Neural progenitor cell (in vitro differentiated cells): ENCODE data around the gene PITPNC1. TPM values are rescaled to one million over a fixed set of nuclear protein-coding genes. Genes with fewer than 3 reads are reported as not detected.

ENCODE experiments used
- DNase-seq: peaks from one replicate; pipeline ENCODE4 v3.0.0-alpha.2; 2016; ENCODE audit warnings: low spot score
- H2AFZ ChIP-seq: fragments of 200-600 bp; sonication (generic); replicated peaks from 2 replicates; pipeline ENCODE4 v1.6.1; 2016; ENCODE audit warnings: antibody characterized with exemption
- H3F3A ChIP-seq: fragments of 200-600 bp; sonication (generic); 2 replicates; pipeline ENCODE4 v1.6.1; 2016; ENCODE audit warnings: antibody characterized with exemption, low read depth
- H3K27ac ChIP-seq: fragments of 200-600 bp; sonication (generic); 2 replicates; pipeline ENCODE4 v1.5.1; 2016; ENCODE audit warnings: mild to moderate bottlenecking
- H3K27me3 ChIP-seq: fragments of 200-600 bp; sonication (generic); 2 replicates; pipeline ENCODE4 v1.6.1; 2016; ENCODE audit warnings: mild to moderate bottlenecking, moderate library complexity
- H3K36me3 ChIP-seq: fragments of 200-600 bp; sonication (generic); 2 replicates; pipeline ENCODE4 v1.5.1; 2016
- H3K4me1 ChIP-seq: fragments of 200-600 bp; sonication (generic); 2 replicates; pipeline ENCODE4 v1.6.1; 2016; ENCODE audit warnings: mixed run types
- H3K4me2 ChIP-seq: fragments of 200-600 bp; sonication (generic); 2 replicates; pipeline ENCODE4 v1.6.1; 2016
- H3K4me3 ChIP-seq: fragments of 200-600 bp; sonication (generic); 2 replicates; pipeline ENCODE4 v1.5.1; 2016
- H3K79me2 ChIP-seq: fragments of 200-600 bp; sonication (generic); 2 replicates; pipeline ENCODE4 v1.6.1; 2016; ENCODE audit warnings: low read depth
- H3K9ac ChIP-seq: fragments of 200-600 bp; sonication (generic); 2 replicates; pipeline ENCODE4 v1.6.1; 2016
- H3K9me3 ChIP-seq: fragments of 200-600 bp; sonication (generic); 2 replicates; pipeline ENCODE4 v1.5.1; 2016; ENCODE audit warnings: low read depth
- H4K20me1 ChIP-seq: fragments of 200-600 bp; sonication (generic); 2 replicates; pipeline ENCODE4 v1.6.1; 2016; ENCODE audit warnings: low read depth
- H3K27ac Mint-ChIP-seq: 3 replicates; pipeline ENCODE4 v1.8.0; 2021; ENCODE audit warnings: mixed read lengths
- H3K27me3 Mint-ChIP-seq: 2 replicates; pipeline ENCODE4 v1.8.0; 2022; ENCODE audit warnings: low read depth, mild to moderate bottlenecking, inconsistent platforms, moderate library complexity, mixed read lengths; ENCODE audit not compliant: insufficient read depth
- H3K36me3 Mint-ChIP-seq: 3 replicates; pipeline ENCODE4 v1.8.0; 2021; ENCODE audit warnings: mixed read lengths
- H3K4me1 Mint-ChIP-seq: 3 replicates; pipeline ENCODE4 v1.8.0; 2021; ENCODE audit warnings: mixed read lengths
- H3K4me3 Mint-ChIP-seq: 3 replicates; pipeline ENCODE4 v1.8.0; 2021; ENCODE audit warnings: mild to moderate bottlenecking, moderate library complexity, mixed read lengths
- H3K9me3 Mint-ChIP-seq: 3 replicates; pipeline ENCODE4 v1.8.0; 2020; ENCODE audit warnings: mixed read lengths
- EZH2 ChIP-seq: fragments of 200-600 bp; sonication (generic); IDR thresholded peaks from 2 replicates; pipeline ENCODE4 v1.6.1; 2017; ENCODE audit warnings: antibody characterized with exemption, mild to moderate bottlenecking, moderate library complexity
- EZH2phosphoT487 ChIP-seq: fragments of 200-600 bp; sonication (generic); IDR thresholded peaks from 2 replicates; pipeline ENCODE4 v1.6.1; 2017; ENCODE audit warnings: antibody characterized with exemption
- total RNA-seq: library from RNA; depleted of rRNA; stranded (reverse); fragments of >200 nt; gene quantifications from 2 replicates; pipeline ENCODE4 v1.2.3, GENCODE V29; 2015; ENCODE audit warnings: low replicate concordance
- TF ChIP-seq, protein P1 (sequence below): fragments of 200-600 bp; sonication (generic); IDR thresholded peaks from 2 replicates; pipeline ENCODE4 v1.5.1; 2017; ENCODE audit warnings: antibody characterized with exemption, mild to moderate bottlenecking

PITPNC1 gene
- total RNA-seq, 1 donor from 2014 or later: 8.1 TPM

DNA sequence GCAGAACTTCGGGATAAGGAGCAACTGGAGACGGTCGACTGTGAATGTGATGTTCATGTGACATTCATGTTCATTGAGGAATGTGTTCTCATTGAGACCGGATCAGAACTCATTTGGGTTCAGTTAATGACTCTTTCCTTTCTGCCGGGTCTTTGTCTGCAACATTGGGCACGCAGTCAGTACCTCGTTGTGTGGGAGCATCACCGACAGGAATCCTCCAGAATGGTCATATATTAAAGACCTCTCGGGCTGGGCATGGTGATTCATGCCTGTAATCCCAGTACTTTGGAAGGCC lies 144.6 kb downstream of the PITPNC1 start:
- H3K4me3 Mint-ChIP-seq: no peak overlapping the region
- Histone ChIP-seq H4K20me1 (no peaks in the 10 kb centered on the region), H3K4me3 (no peak overlapping the region), H3K79me2 (no peaks in the 10 kb centered on the region), H2AFZ (no peak overlapping the region), H3K9me3 (no peaks in the 10 kb centered on the region), H3K9ac (no peak overlapping the region), H3K27me3 (no peaks in the 10 kb centered on the region), H3K4me2 (peak overlapping the region; percentile 52), H3K36me3 (no peaks in the 10 kb centered on the region), H3K27ac (no peak overlapping the region), H3K4me1 (peaks cover 35% of the 10 kb centered on the region), H3F3A (peaks cover 23% of the 10 kb centered on the region)
- TF ChIP-seq EZH2 (no peak), EZH2phosphoT487 (no peak)
- TF ChIP-seq, protein P1, sequence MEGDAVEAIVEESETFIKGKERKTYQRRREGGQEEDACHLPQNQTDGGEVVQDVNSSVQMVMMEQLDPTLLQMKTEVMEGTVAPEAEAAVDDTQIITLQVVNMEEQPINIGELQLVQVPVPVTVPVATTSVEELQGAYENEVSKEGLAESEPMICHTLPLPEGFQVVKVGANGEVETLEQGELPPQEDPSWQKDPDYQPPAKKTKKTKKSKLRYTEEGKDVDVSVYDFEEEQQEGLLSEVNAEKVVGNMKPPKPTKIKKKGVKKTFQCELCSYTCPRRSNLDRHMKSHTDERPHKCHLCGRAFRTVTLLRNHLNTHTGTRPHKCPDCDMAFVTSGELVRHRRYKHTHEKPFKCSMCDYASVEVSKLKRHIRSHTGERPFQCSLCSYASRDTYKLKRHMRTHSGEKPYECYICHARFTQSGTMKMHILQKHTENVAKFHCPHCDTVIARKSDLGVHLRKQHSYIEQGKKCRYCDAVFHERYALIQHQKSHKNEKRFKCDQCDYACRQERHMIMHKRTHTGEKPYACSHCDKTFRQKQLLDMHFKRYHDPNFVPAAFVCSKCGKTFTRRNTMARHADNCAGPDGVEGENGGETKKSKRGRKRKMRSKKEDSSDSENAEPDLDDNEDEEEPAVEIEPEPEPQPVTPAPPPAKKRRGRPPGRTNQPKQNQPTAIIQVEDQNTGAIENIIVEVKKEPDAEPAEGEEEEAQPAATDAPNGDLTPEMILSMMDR: no peak
- H3K9me3 Mint-ChIP-seq: peaks cover 2% of the 10 kb centered on the region
- no peak overlapping the region for H3K27ac Mint-ChIP-seq
- H3K4me1 Mint-ChIP-seq: peaks cover 36% of the 10 kb centered on the region
- peaks cover 2% of the 10 kb centered on the region for H3K36me3 Mint-ChIP-seq
- DNase-seq: no peak
- peaks cover 4% of the 10 kb centered on the region for H3K27me3 Mint-ChIP-seq

DNA sequence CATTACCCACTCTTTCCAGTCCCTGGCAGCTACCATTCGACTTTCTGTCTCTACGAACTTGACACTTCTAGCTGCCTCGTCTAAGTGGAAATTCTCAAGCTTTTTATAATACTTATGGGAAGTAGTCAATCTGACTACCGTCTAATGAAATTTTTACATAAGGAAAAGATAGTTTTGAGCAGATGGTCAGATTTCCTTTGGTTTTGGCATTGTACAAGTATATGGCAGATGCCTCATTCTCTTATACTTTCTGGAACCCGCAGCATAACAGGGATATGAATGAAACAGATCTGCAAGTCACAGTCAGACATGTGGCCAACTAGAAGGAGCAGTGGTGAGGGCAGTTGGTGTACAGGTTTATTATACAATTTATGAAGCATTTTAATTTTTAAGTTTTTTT lies 146.0 kb downstream of the PITPNC1 start:
- peak overlapping the region; percentile 27 for H3K27ac Mint-ChIP-seq
- H3K36me3 ChIP-seq: no peaks in the 10 kb centered on the region

DNA sequence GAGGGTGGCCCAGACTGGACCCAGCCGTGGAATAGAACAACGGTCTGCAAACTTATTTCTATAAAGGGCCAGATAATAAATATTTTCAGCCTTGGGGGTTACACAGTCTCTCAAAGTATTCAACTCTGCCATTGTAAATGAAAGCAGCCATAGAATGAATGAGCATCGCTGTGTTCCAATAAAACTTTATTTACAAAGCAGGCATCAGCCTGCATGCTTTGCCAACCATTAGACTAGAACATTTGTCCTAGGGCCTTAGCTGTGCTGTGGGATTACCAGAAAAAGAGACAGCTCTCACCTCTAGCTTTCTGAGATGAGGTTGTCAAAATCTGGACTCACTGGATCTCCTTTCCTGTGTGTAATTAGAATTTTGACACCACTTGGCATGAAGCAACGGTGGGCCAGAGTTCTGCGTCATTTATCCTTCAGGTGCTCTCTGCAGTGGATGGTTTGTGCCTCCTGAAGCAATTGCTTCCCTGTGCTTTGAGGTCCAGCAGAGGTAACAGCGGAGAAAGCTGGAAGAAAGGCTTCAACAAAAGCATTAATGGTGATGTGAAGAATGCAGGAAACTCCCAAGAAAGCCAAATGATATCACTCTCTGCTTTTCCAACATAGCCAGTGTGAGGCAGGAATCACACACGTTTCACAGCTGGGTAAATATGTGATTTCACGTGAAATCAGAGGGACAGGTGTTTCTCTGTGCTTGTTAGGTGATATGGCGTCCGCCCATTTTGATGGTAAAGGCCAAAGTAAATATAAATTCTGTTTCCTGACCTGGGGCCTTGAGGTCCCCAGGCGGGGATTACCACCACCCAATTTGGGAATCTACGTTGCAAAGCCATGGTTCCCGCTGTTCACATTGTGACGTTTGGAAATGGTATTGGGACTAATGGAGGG lies 148.4 kb downstream of the PITPNC1 start:
- H3K27me3 ChIP-seq: no peaks in the 10 kb centered on the region
- H3K9ac ChIP-seq: no peak overlapping the region
- H3K27ac ChIP-seq: no peak overlapping the region
- no peaks in the 10 kb centered on the region for H3K9me3 Mint-ChIP-seq
- no peaks in the 10 kb centered on the region for H3K36me3 Mint-ChIP-seq
- H4K20me1 ChIP-seq: no peaks in the 10 kb centered on the region
- no peak overlapping the region for H3K4me2 ChIP-seq
- H3K36me3 ChIP-seq: no peaks in the 10 kb centered on the region
- DNase-seq: no peak
- H3K4me1 Mint-ChIP-seq: peaks cover 41% of the 10 kb centered on the region
- H3K9me3 ChIP-seq: no peaks in the 10 kb centered on the region
- no peak overlapping the region for H2AFZ ChIP-seq
- H3K4me1 ChIP-seq: peaks cover 28% of the 10 kb centered on the region
- TF ChIP-seq, protein P1: no peak
- TF ChIP-seq EZH2: no peak
- no peak for TF ChIP-seq EZH2phosphoT487
- no peak overlapping the region for H3K4me3 Mint-ChIP-seq
- H3K79me2 ChIP-seq: no peaks in the 10 kb centered on the region
- no peak overlapping the region for H3K27ac Mint-ChIP-seq
- no peaks in the 10 kb centered on the region for H3K27me3 Mint-ChIP-seq
- peaks cover 21% of the 10 kb centered on the region for H3F3A ChIP-seq
- H3K4me3 ChIP-seq: no peak overlapping the region

More for the DNA sequence above, 146.0 kb downstream of the PITPNC1 start:
- TF ChIP-seq EZH2 (no peak), EZH2phosphoT487 (no peak)
- TF ChIP-seq, protein P1: no peak
- Mint-ChIP-seq H3K27me3 (peaks cover 4% of the 10 kb centered on the region), H3K36me3 (no peaks in the 10 kb centered on the region), H3K9me3 (peaks cover under 1% of the 10 kb centered on the region), H3K4me3 (no peak overlapping the region), H3K4me1 (peaks cover 36% of the 10 kb centered on the region)
- Histone ChIP-seq H3K4me2 (no peak overlapping the region), H4K20me1 (no peaks in the 10 kb centered on the region), H2AFZ (no peak overlapping the region), H3K79me2 (no peaks in the 10 kb centered on the region), H3K9me3 (no peaks in the 10 kb centered on the region), H3K9ac (no peak overlapping the region), H3F3A (peaks cover 23% of the 10 kb centered on the region), H3K4me3 (no peak overlapping the region), H3K27ac (no peak overlapping the region), H3K27me3 (no peaks in the 10 kb centered on the region), H3K4me1 (peaks cover 35% of the 10 kb centered on the region)
- DNase-seq: no peak
